GM15510 (cell line): ENCODE results near the gene FZR1.

Source experiments
- POLR2A ChIP-seq: IDR thresholded peaks from 3 replicates; pipeline ENCODE4 v1.6.1; 2011; ENCODE audit warnings: borderline replicate concordance; ENCODE audit not compliant: insufficient read length; ENCODE audit errors: extremely low read depth

FZR1 gene

GRCh38 chr19:3505598-3506383, at the start of gene FZR1:
Gene FZR1, plus strand, starts transcription at chr19:3506311. Its CDS starts 16,679 bp downstream, at chr19:3522990.
- TF ChIP-seq POLR2A = peak; percentile 73

GRCh38 chr19:3456925-3457527, 49.1 kb upstream of the FZR1 start:
- TF ChIP-seq POLR2A = no peak

DNA sequence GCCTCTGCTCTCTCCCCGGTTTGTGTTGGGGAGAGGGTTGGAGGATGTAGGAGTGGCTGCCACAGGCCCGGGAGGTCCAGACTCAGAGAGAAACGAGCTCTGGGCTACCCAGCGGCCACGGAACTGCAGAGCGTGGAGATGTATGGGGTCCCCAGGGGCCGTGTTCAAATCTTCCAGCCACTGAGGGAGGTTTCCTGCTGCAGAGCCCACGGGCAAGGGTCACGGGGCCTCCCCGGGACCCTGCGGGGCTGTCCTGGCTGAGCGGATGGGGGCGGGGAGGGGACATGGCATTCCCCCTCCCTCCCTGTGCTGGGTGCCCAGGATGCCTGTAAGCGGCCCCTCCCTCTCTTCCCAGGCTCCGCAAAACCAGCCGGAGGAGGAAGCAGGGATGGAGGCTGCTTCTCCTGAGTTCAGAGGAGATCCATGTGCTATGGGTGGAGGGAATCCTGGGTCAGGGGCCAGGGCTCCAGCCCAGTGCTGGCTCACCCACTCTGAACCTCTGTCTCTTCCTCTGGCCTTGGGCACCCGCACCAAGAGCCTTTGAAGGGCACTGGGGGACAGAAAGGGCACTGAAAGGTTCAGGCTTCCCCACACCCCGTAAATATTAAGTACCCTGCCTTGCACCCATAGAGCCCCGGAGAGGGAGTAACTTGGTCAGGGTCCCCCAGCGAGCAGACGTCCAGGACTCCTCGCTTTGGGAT, 48.4 kb upstream of the FZR1 start:
- TF ChIP-seq POLR2A = no peak

DNA sequence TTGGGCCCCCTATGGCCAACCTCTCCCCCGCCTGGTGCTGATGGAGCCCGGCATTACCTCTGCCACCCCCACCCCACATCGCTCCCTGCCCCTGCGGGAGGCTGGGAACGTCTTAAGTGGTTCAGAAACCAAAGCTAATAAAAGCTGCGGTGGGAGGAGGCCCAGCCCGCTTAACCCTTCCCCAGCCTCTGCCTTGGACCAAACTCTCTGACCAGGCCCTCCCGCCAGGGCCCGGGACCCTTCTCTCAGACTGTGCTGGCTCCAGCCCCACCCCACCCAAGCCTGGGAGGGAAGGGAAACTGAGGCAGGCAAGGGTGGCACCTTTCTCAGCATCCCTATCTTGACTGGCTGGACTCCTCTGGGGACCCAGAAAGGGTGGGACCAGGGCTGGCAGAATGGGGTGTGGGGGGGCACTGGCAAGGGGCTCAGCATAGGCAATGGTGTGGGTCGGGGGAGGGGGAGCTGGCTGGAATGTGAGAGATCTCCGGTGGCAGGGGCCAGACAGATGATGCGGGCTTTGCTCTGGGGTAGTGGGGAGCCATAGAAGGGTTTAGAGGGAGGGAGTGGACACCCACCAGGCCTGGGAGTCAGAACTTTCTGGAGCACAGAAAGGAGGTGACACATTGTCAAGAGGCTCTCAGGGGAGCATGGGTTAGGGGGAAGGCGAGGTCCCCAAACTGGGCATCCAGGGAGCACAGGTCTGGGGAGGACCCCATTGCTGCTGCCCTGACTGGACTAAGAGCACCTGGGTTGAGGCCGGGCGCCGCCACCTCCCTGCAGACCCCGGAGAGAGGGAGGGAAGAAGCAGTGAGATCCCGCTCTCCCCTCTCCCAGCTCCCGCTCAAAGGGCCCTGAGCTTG, 47.7 kb upstream of the FZR1 start:
- TF ChIP-seq POLR2A = no peak

- TF ChIP-seq POLR2A = no peak
Observed at GRCh38 chr19:3459089-3459881, 46.8 kb upstream of the FZR1 start.

- TF ChIP-seq POLR2A = no peak
Observed at GRCh38 chr19:3459965-3460582, 46.0 kb upstream of the FZR1 start.

GRCh38 chr19:3462991-3463713, 43.0 kb upstream of the FZR1 start:
- TF ChIP-seq POLR2A = no peak

- TF ChIP-seq POLR2A = no peak
Observed at GRCh38 chr19:3463714-3464586, 42.2 kb upstream of the FZR1 start.

- no peak for TF ChIP-seq POLR2A
Observed at GRCh38 chr19:3464587-3465235, 41.4 kb upstream of the FZR1 start.

DNA sequence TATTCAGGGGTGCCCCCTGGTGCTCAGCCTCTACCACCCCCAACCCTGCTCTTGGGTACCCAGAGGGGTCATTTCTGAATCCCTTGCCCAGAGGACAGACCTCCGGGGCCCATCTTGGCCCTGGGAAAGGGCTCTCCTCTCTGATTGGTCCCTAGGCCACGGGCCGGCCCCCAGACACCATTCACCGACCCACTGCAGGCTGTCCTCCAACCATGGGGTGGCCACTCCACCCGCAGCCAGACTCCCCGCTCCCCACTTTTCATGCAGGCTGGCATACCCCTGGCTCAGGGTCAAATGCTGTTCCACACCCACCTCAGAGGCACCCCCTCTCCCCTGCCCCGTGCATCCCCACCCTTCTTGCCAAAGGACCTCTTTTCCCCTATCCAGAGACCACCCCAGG, 40.6 kb upstream of the FZR1 start:
- no peak for TF ChIP-seq POLR2A

DNA sequence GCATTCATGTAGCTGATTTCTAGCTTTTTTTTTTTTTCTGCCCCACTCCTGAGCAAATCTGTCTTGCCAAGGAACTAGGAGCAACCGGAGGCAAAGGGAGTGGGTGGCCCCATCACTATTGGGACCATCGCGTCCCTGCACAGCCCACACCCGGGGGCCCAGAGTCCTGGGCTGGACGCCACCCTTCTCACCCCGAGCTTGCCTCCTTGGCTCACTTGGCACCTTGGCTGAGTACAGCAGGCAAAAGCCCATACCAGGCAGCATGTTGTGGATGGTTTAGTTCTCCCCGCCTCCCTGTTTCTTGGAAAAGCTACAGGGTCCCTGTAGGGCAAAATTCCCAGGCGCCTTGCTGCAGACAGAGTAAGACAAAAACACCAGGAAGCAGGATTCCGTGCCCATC, 39.5 kb upstream of the FZR1 start:
- TF ChIP-seq POLR2A = no peak
